Islet precursor cell (in vitro differentiated cells): ENCODE data around the gene ZNF385B.

ENCODE experiments used
- DNase-seq: peaks from one replicate; pipeline ENCODE4 v3.0.0-alpha.2; 2018

The ZNF385B gene

DNA sequence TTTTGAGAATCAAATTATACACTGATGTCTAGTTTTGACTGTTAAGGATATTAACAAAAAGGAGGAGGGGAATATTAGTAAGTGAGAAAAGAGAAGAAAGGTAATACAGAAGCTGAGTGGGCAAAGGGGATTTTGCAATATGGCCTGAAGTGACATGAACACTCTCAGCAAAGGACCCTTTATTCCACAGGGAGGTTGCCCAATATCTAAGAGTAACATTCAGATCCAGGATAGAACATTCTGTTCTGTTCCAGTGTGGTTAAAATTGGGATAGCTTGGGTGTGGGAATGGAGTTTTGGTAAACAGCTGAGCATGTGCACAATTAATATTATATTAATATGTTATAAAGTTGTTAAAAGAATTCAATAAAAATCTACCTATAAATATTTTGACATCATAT is 120.1 kb downstream of the ZNF385B start:
- DNase-seq, result no peak

DNA sequence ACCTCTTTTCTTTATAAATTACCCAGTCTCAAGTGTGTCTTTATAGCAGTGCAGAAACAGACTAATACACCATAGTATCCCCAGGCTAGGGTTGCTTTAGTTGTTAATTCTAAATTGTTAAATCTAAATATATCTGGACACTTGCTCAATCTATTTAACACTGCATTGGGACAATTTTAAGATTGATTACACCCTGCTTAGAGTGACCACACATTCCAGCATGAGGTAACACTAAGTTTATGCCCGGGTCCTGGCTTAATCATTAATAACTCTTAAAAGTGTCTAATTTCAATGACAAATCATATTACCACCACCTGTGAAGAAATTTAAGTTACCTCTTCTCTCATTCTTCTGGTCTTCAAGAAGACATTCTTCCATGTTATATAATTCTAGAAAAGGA is 131.4 kb downstream of the ZNF385B start:
- DNase-seq, result no peak

DNA sequence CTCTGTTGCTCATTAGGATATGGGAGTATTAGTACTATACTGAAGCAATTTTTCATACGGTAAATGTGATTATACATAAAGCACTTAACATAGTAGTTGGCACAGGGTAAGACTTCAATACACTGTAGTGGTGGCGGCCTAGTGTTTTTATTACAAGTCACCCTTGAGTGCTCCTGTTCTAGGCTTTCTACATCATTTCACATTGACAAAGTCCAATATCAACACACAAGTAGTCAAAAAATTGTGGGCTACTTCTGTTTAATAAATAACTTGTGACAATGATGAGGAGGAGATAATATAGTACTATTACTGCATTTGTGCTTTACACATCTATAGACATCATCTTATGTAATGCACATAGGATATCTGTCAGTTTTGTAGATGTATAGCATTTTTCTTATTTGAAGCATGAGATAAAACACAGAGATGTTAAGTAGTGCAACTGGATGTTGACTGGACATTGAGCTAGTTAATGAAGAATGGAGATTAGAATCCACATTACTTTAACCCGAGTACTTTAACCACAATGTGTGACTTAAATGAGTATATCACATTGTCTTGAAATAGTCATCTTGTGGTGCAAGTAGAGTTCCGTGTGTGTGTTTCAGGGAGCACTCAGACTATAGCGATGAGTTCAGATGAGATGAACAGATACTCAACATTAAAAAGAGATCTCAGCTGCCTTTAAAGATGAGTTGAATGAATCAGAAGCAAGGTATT is 134.8 kb downstream of the ZNF385B start:
- no peak for DNase-seq

DNA sequence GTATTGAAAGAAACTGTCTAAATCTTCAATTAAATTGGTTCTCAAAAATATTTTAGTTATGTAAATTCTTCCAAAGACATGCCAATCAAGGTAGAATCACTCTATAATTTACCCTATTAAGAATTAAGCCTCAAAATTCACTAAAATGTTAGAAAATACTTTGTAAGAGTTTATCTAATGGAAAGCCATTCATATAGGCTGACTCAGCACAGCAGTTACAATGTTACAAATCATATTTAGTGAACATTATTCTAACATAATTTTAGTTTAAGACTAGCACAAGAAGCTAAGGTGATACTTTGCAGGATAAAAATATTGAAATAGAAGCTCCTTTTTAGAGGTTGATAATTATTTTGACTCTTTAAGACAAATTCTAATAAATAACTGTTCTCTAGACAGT is 137.0 kb downstream of the ZNF385B start:
- no peak for DNase-seq

DNA sequence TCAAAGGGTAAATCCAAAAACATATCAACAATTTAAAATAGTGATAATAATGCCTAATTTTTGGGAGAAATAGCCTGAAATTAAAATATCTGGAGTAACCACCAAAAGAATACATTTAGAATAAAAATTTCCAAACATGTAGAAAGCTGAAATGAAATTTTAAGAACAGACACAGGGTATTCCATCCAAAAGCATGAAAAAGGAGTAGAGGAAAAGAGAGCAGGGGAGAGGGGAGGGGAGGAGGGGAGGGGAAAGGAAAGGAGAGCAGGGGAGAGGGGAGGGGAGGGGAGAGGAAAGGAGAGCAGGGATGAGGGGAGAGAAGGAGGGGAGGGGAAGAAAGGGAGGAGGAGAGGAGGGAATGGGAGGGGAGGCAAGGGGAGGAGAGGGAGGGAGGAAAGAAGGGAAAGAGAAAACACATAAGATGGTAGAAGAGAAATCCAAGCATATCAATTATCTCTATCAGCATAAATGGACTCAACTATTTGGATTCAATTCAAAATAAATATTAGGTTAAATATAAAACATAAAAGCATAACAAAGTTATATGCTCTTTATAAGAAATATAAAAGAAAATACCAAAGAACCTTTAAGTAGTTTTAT is 141.1 kb downstream of the ZNF385B start:
- no peak for DNase-seq

DNA sequence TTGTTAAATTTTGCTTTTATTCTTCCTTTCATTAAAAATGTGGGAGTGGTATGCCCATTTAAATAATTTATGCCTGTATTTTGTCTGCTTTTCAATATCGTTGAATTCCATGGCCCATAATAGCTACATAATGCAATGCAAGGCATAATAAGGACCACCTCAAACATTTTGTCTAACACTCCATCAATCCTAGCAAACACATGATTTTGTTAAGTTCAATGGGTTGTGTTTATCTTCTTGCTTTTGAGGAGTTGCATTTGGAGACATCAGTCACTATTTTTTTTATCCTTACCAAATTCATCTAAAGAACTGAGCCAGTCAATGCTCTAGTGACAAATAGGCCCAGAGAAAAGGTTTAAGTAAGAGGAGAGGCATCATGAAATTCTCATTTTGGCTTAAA is 145.5 kb downstream of the ZNF385B start:
- no peak for DNase-seq

DNA sequence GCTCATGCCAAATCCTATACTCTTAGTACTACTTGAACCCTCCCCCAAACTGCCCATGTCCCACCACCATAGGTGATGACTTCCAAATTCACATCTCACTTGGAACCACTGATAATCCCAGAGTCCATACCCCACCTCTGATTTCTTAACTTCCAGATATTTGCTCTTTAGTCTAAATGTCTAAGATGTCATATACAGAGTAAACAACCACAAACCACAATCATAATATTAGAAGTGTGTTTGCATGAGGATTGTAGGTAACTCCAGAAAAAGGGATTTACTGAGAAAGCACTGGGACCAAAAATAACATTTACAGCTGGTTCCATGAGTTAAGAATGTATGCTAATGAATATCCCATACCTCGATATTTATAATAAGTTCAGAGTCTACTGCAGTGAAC is 146.2 kb downstream of the ZNF385B start:
- no peak for DNase-seq

DNA sequence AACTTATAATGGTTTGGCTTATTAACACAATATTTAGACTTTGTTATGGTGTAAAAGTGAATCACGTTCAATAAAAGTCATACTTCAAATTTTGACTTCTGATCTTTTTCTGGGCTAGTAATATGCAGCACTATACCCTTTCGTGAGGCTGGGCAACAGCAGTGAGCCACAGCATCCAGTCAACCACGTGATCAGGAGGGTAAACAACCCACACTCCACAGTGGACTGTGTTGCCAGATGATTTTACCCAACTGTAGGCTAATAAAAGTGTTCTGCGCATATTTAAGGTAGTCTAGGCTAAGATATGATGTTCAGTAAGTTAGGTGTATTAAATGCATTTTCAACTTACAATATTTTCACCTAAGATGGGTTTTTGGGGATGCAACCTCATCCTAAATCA is 148.6 kb downstream of the ZNF385B start:
- DNase-seq, result no peak

DNA sequence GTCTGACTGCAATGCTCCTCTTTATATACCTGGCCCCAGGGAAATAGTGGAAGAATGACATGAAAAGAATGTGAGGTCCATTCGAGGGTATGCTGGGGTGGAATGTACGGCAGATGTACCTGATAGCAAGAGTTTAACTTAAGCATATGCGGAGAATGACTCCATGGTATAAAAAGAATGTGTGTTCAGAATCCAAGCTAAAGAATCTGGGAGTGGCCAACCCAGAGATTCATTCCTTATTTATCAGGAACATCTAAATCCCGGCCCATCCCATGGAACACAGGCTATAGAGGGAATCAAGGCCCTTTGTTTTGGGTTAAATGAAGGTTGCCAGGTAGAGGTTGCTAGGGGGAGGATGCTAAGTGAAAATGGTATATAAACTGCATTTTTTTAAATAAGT is 150.0 kb downstream of the ZNF385B start:
- DNase-seq, result peak; percentile 73

DNA sequence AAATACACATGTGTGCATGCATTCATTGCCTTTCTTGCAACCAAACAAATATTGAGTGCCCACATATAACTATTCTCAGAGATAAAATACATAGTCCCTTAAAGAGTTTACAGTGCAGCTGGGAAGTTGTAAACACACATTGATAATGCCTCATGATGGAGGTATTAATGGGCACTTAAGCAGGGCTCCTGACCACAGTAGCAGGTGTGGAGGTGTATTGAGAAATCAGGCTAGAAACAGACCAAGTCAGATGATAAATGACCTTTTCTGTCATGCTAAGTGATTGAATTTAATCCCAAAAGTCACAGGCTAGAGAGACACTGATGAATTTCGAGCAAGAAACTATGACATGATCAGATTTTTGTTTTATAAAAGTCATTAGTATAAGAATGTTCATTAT is 157.7 kb downstream of the ZNF385B start:
- no peak for DNase-seq

DNA sequence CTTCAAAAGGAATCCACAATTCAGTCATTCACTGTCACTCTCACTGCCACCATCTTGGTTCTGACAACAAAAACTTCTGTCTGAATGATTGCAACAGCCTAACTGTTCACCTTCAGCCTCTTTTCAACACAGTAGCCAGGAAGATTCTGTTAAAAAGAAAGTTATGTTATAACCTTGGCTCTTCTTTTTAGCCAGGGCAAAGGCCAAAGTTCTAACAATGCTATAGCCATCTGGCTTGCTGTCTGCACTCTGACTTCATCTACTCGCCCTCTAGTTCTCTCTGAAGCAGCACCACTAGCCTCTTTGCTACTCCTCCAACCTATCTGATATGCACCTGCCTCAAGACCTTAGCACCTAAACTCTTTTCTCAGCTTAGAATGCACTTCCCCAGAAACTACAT is 158.5 kb downstream of the ZNF385B start:
- DNase-seq, result no peak

DNA sequence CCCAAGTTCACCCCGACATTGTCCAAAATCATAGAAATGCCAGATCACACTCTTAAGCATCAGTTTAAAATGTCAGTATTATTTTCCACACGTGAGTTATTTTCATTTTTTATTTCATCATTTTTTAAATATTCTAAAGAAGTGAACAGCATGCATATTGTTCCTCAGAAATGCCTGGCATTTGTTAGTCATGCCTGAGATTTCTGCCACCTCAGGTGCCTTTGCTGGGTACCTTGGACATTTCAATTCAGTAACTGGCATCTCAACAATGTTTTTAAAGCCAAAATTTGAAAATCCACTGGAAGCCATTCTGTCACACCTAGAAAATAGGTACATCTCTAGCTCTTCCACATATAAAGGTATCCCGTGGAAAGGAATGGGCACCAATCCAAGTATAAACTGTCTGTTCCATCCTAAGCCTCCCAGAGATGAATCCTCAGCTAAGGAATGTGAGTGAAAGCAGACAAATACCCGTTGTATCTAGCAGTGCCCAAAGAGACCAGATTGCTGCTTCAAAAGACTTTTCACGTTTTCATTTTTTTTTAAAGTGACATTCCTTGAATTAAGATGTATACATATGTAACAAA is 159.8 kb downstream of the ZNF385B start:
- DNase-seq, result no peak

DNA sequence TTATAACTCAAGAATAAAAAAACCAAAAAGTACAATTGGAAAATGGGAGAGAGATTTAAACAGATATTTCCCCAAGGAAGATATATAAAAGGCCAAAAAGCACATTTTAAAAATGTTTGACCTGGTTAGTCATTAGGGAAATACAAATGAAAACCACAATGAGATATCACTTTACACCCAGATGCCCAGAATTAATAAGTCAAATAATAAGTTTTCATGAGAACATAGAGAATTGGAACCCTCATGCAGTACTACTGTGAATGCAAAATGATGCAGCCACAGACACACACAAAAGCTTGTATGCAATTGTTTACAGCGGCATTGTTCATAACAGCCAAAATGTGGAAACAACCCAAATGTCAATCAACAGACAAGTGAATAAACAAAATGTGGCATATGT is 165.9 kb downstream of the ZNF385B start:
- DNase-seq, result no peak

DNA sequence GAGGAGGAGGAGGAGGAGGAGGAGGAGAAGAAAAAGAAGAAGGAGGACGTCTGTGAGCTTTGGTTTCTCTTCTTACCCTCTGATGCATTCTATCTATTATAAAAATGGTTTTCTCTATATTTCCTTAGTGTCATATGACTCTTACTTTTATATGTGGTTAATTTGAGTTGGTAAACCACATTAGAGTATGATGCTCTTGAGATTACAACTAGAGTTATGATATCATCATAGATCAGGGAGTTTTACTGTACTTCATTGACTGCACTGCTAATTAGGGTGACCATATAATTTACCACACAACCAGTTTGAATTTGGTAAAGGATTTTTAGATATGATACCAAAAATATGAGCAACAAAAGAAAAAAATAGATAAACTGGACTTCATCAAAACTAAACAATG is 166.4 kb downstream of the ZNF385B start:
- no peak for DNase-seq

DNA sequence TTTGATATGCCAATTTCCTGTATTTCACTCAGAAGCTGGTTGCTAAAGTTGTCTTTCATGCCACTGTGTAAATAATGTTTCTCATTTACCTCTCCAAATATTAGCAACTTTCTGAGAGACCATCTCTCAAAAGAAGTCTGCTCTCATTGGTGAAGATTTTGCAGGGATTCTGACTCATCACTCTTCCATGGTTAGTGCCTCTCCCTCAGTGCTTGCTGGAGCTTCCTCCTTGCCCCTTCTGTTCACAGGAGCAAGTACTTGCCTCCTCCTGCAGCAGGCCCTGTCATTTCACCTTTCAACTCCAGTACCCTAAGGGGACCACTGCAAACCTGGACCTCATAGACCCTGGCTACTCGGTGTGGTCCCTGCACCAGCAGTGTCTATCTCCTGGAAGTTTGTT is 168.8 kb downstream of the ZNF385B start:
- peak; percentile 61 for DNase-seq

DNA sequence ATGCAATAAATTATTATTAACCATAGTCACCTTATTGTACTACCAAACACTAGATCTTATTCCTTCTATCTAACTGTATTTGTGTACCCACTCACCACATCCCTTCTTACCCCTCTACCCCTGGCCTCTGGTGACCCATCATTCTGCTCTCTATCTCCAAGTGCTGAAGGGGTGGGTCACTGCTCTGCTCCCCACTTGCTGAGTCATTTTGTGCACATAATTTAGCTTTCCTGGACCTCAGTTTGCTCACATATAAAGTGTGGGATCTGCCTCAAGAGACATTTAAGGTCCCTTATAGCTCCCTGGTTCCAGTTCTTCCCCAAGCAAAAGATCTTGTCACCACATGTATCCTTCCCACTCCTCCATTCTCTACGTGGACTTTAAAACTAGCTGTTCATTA is 169.4 kb downstream of the ZNF385B start:
- DNase-seq, result no peak

DNA sequence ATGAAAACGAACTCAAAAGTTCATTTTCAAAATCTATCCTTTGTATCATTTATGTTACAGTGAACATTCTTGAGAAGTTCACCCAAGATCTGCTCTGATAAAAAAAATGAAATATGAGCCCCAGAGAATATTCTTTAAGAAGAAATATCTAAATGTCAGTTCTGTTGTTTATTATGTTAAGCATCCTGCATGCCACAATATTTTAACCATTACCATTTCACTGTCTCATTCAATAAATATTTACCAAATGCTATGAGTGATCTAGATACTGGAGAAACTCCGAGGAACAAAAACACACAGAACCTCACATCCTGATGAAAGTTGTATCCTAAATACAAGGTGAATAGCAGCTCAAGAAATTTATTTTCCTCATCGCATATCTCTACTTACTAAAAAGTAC is 170.2 kb downstream of the ZNF385B start:
- DNase-seq, result no peak

DNA sequence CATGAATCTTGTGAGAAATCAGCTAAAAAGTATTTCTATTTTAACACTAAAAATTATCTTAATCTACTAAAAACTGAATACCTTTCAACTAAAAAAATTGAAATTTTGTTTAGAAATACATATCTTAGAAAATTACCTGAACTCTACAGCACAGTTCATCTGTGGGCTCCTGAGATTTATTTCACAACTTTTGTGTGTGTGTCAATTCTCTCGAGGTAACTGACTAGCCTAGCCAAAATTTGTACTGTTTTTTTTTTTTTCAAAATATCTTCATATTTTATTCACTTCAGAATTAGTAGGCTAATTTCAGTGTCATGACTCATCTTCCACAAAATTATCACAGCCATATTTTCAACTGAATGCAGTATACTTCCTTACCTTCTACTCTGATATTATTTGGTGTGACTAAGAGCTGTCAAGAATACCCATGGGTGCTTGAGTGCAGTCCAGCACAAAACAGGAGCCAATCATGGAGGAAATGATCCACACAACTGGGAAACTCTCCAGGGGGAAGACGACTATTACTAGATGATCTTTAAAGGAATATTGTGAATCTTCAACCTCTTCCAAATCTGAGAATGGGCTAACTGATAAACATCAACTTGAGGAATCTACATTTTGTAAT is 174.6 kb downstream of the ZNF385B start:
- DNase-seq, result no peak

DNA sequence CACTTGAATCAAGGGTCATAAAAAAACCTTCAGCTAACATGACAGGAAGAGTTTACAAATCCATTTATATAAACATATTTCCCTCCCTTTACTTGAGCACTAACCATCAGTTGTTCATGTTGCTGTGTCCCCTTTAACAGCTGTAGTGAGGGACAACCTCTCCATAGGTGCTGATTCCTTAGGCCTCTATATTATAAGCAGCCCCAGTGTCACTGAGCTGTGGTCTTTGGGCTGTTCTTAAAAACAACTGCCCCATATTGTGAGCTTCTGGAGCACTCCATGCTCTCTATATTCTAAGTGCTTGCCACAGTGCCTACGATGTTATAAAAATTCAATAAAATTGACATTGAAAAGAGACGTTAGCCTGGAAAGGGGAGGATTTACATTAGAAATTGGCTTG is 175.3 kb downstream of the ZNF385B start:
- no peak for DNase-seq

DNA sequence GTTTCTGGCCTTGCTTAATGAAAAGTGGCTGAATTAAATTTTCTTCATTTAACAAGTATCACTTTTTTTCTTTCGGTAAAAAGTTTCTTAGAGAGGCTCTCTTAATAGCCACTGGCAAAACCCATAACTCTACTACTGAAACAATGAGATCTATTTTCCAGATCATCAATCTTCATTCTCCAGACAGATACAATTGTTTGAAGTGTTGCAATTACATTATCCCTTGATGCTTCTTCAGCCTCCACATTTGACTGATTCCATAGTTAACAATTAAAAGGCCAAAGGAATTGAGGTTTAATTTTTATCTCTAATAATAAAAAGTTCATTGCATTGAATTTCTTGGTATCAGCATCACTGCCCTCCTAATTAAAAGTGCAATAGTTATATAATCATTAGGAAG is 176.3 kb downstream of the ZNF385B start:
- DNase-seq, result no peak

DNA sequence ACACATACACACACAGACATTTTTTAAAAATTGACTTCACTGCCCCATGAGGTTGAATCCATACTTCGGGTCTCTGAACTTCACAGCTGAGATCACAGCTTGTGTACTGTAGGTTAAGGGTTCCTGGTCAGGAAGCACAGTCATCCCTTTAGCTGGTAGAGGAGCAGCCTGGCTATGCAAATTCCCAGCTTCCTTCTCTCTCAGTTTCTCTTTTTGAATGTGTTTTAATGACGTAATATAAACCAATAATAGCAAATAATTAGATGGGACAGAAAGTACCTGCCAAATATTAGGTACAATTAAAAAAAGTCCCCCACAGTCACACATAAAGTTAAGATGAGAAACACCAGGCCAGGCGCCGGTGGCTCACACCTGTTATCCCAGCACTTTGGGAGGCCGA is 178.7 kb downstream of the ZNF385B start:
- no peak for DNase-seq

DNA sequence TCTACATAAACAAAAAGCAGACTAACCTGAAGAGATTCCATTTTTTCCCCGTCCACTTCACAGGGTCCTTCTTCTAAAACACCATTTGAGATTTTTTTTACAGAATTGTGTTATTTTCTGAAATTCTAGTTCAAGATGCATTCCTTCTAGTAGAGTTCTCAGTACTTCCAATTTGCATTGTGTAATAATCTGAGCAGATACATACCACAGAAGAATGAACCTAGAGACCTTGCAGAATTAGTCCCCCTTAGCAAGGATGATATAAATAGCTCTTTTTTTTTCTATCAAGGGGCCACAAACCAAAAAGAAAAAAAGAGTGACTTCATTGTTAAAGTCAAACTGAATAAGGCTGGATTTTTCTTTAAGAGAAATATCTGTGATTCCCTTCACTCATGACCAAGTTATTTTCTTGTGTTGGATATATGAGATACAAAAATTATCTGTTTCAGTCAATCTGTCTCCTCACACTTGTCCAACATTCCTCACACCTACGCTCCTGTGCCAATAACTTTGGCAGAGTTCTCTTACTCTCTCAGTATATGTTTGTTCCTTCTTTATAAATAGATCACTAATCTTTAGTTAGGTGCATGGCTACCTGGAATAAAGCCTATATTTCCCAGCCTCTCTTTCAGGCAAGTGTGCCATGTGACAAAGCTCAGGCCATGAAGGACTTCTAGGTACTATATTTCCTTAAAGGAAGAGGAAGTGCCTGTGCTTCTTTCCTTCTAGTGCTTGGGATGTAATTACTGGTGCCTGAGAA is 183.5 kb downstream of the ZNF385B start:
- no peak for DNase-seq

DNA sequence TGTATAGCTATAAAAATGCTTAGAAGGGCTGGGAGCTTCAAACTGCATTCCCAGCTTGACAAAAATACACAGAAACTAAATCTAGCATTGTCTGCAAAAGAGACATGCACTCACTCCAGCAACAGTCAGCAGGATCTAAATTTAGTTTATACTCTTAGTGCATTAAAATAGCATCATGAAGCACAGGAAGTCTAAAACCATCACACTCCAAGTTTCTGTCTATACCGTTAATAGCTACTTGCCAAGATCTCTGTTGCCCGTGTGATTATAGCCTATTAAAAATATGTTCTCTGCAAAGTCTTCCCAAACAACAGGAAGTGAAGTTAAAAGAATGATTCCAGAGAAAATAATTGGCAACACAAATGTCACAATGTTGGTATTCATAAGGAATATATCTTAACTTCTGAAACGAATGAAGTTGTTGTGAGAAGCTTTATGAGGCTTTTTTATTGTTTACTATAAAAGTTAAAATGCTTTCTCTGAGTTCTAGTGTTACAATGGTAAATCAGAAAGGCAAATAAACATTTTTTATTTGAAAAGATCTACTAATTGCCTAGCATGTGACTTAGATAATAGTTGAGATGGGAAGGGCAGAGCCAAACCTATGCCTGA is 184.2 kb downstream of the ZNF385B start:
- DNase-seq, result no peak
